SU-DHL-6 (cell line): Measurements from ENCODE around the gene TCF12.

Source experiments
- CTCF ChIP-seq: fragments of 200-600 bp; sonication (generic); IDR thresholded peaks from one replicate; pipeline ENCODE4 v1.5.1; 2017; ENCODE audit warnings: antibody characterized with exemption, mild to moderate bottlenecking, low read length, moderate library complexity; ENCODE audit not compliant: insufficient read depth, poor library complexity, severe bottlenecking
- EZH2phosphoT487 ChIP-seq: fragments of 200-600 bp; sonication (generic), shearing (Covaris generic); conservative IDR thresholded peaks from 2 replicates; pipeline ENCODE4 v1.6.1; 2018; ENCODE audit warnings: mild to moderate bottlenecking, antibody characterized with exemption, low read length, moderate library complexity, mixed read lengths

- TF ChIP-seq CTCF: no peak
- TF ChIP-seq EZH2phosphoT487: no peak
Measured at GRCh38 chr15:56923174-56923591, 4.7 kb downstream of the TCF12 start.
